GM19035 (cell line): Measurements from ENCODE around the gene HBG1.
"Not testable (repeated sequence)": the region's sequence is repeated elsewhere in the genome, so short reads cannot be mapped to it uniquely, and the experiment has no call there.

Source experiments
- ATAC-seq: cut with Tn5 transposase; IDR thresholded peaks from one replicate; pipeline ENCODE4 v1.9.1; 2021; ENCODE audit not compliant: unreplicated experiment

The HBG1 gene

GRCh38 chr11:5249807-5250396 is at the start of gene HBG1:
Gene HBG1 (minus strand): TSS chr11:5249857. CDS start chr11:5249804, 53 bp downstream.
- ATAC-seq: not testable (repeated sequence)

GRCh38 chr11:5298451-5298850 is 48.8 kb upstream of the HBG1 start:
- ATAC-seq: no peak

GRCh38 chr11:5297721-5298323 is 48.2 kb upstream of the HBG1 start:
- ATAC-seq: no peak

- ATAC-seq: not testable (repeated sequence)
Measured at GRCh38 chr11:5294342-5294995, 44.8 kb upstream of the HBG1 start.

GRCh38 chr11:5293028-5293427 is 43.4 kb upstream of the HBG1 start:
- no peak for ATAC-seq

- ATAC-seq: peak; percentile 90
Measured at GRCh38 chr11:5291207-5291838, 41.7 kb upstream of the HBG1 start.

- no peak for ATAC-seq
Measured at GRCh38 chr11:5290106-5290505, 40.4 kb upstream of the HBG1 start.

GRCh38 chr11:5289696-5290095 is 40.0 kb upstream of the HBG1 start:
- ATAC-seq: no peak

- no peak for ATAC-seq
Measured at GRCh38 chr11:5288906-5289550, 39.4 kb upstream of the HBG1 start.

- ATAC-seq: no peak
Measured at GRCh38 chr11:5288108-5288905, 38.6 kb upstream of the HBG1 start.

- no peak for ATAC-seq
Measured at GRCh38 chr11:5286901-5287300, 37.2 kb upstream of the HBG1 start.

- ATAC-seq: no peak
Measured at GRCh38 chr11:5286351-5286750, 36.7 kb upstream of the HBG1 start.

- ATAC-seq: no peak
Measured at GRCh38 chr11:5285703-5286340, 36.2 kb upstream of the HBG1 start.

- ATAC-seq: no peak
Measured at GRCh38 chr11:5284637-5285036, 35.0 kb upstream of the HBG1 start.

GRCh38 chr11:5283882-5284281 is 34.2 kb upstream of the HBG1 start:
- ATAC-seq: no peak

GRCh38 chr11:5283086-5283485 is 33.4 kb upstream of the HBG1 start:
- no peak for ATAC-seq

- ATAC-seq: no peak
Measured at GRCh38 chr11:5282628-5283027, 33.0 kb upstream of the HBG1 start.

GRCh38 chr11:5281596-5281995 is 31.9 kb upstream of the HBG1 start:
- no peak for ATAC-seq

- peak; percentile 90 for ATAC-seq
Measured at GRCh38 chr11:5280582-5281102, 31.0 kb upstream of the HBG1 start.

GRCh38 chr11:5279471-5280090 is 29.9 kb upstream of the HBG1 start:
- ATAC-seq: no peak
